OCI-LY3 (cell line): ENCODE measurements around the gene DDN.

Source experiments
- H2AFZ ChIP-seq: fragments of 200-600, 300-600 bp; shearing (Covaris generic); 2 replicates; pipeline ENCODE4 v1.6.0; 2014; ENCODE audit warnings: antibody characterized with exemption, low read depth, low read length
- H3K27ac ChIP-seq: fragments of 200-600, 300-600 bp; sonication (generic); 2 replicates; pipeline ENCODE4 v1.5.1; 2014; ENCODE audit warnings: mild to moderate bottlenecking, low read length, moderate library complexity, mixed read lengths
- H3K27me3 ChIP-seq: fragments of 200-600, 300-600 bp; sonication (generic); 2 replicates; pipeline ENCODE4 v1.6.1; 2014; ENCODE audit warnings: low read depth, low read length, mixed read lengths
- H3K36me3 ChIP-seq: fragments of 200-600, 300-600 bp; sonication (generic); replicated peaks from 2 replicates; pipeline ENCODE3; 2014; ENCODE audit warnings: low read depth, low read length, mixed read lengths
- H3K4me1 ChIP-seq: fragments of 300-600, 200-600 bp; sonication (generic); 2 replicates; pipeline ENCODE4 v1.6.1; 2014; ENCODE audit warnings: low read length, mixed read lengths
- H3K4me2 ChIP-seq: fragments of 200-600, 300-600 bp; sonication (generic); 2 replicates; pipeline ENCODE4 v1.6.1; 2014; ENCODE audit warnings: low read length, mixed read lengths
- H3K4me3 ChIP-seq: fragments of 300-600, 200-600 bp; sonication (generic); 2 replicates; pipeline ENCODE4 v1.5.1; 2014; ENCODE audit warnings: antibody characterized with exemption, mild to moderate bottlenecking, low read length, moderate library complexity
- H3K79me2 ChIP-seq: fragments of 300-600, 200-600 bp; shearing (Covaris generic); 2 replicates; pipeline ENCODE4 v1.6.1; 2014; ENCODE audit warnings: mild to moderate bottlenecking, low read length, mixed read lengths
- H3K9ac ChIP-seq: fragments of 300-600, 200-600 bp; shearing (Covaris generic); 2 replicates; pipeline ENCODE4 v1.6.0; 2014; ENCODE audit warnings: mild to moderate bottlenecking, low read length, moderate library complexity
- H3K9me3 ChIP-seq: fragments of 200-600, 300-600 bp; shearing (Covaris generic); 2 replicates; pipeline ENCODE4 v1.6.1; 2014; ENCODE audit warnings: low read length, mixed read lengths; ENCODE audit not compliant: insufficient read depth
- H4K20me1 ChIP-seq: fragments of 200-600, 300-600 bp; sonication (generic); 2 replicates; pipeline ENCODE4 v1.6.1; 2016; ENCODE audit warnings: low read length, mixed read lengths; ENCODE audit not compliant: insufficient read depth
- CTCF ChIP-seq: fragments of 200-600, 300-600 bp; sonication (generic); IDR thresholded peaks from 2 replicates; pipeline ENCODE4 v1.5.1; 2014; ENCODE audit warnings: antibody characterized with exemption, low read length, low read depth
- EZH2phosphoT487 ChIP-seq: fragments of 200-600 bp; shearing (Covaris generic); IDR thresholded peaks from 2 replicates; pipeline ENCODE4 v1.6.1; 2018; ENCODE audit warnings: antibody characterized with exemption, mixed run types, low read depth

The DDN gene

GRCh38 chr12:49026678-49027480 is 27.7 kb upstream of the DDN start:
- H3K27ac ChIP-seq = no peak overlapping the region
- H3K4me2 ChIP-seq = no peak overlapping the region
- H3K27me3 ChIP-seq = no peaks in the 10 kb centered on the region
- no peak overlapping the region for H3K4me3 ChIP-seq
- no peaks in the 10 kb centered on the region for H4K20me1 ChIP-seq
- no peaks in the 10 kb centered on the region for H3K4me1 ChIP-seq
- H3K79me2 ChIP-seq = no peaks in the 10 kb centered on the region
- no peak overlapping the region for H2AFZ ChIP-seq
- H3K36me3 ChIP-seq = peaks cover 60% of the 10 kb centered on the region
- H3K9me3 ChIP-seq = no peaks in the 10 kb centered on the region
- TF ChIP-seq CTCF (no peak), EZH2phosphoT487 (no peak)
- no peak overlapping the region for H3K9ac ChIP-seq

- H3K4me2 ChIP-seq = no peak overlapping the region
- H3K27me3 ChIP-seq = no peaks in the 10 kb centered on the region
- H3K36me3 ChIP-seq = peaks cover 60% of the 10 kb centered on the region
- H3K4me1 ChIP-seq = no peaks in the 10 kb centered on the region
- no peak for TF ChIP-seq EZH2phosphoT487
- no peaks in the 10 kb centered on the region for H4K20me1 ChIP-seq
- no peak overlapping the region for H3K4me3 ChIP-seq
- no peak overlapping the region for H3K9ac ChIP-seq
- H2AFZ ChIP-seq = no peak overlapping the region
- no peaks in the 10 kb centered on the region for H3K9me3 ChIP-seq
- H3K79me2 ChIP-seq = no peaks in the 10 kb centered on the region
- no peak overlapping the region for H3K27ac ChIP-seq
Measured at GRCh38 chr12:49026101-49026500, 26.9 kb upstream of the DDN start.

GRCh38 chr12:49025463-49025862 is 26.3 kb upstream of the DDN start:
- H3K9me3 ChIP-seq = no peaks in the 10 kb centered on the region
- TF ChIP-seq EZH2phosphoT487 = no peak
- TF ChIP-seq CTCF = no peak
- no peak overlapping the region for H3K4me2 ChIP-seq
- no peaks in the 10 kb centered on the region for H3K79me2 ChIP-seq
- no peaks in the 10 kb centered on the region for H4K20me1 ChIP-seq
- H3K4me1 ChIP-seq = no peaks in the 10 kb centered on the region
- no peak overlapping the region for H2AFZ ChIP-seq
- no peaks in the 10 kb centered on the region for H3K27me3 ChIP-seq
- H3K4me3 ChIP-seq = no peak overlapping the region
- no peak overlapping the region for H3K9ac ChIP-seq
- peaks cover 53% of the 10 kb centered on the region for H3K36me3 ChIP-seq
- H3K27ac ChIP-seq = no peak overlapping the region

- Histone ChIP-seq H3K79me2 (no peaks in the 10 kb centered on the region), H3K27ac (no peak overlapping the region), H2AFZ (no peak overlapping the region), H3K4me1 (peaks cover 5% of the 10 kb centered on the region), H3K4me2 (no peak overlapping the region), H3K27me3 (no peaks in the 10 kb centered on the region), H3K4me3 (no peak overlapping the region), H4K20me1 (no peaks in the 10 kb centered on the region), H3K9ac (no peak overlapping the region), H3K9me3 (no peaks in the 10 kb centered on the region), H3K36me3 (peaks cover 47% of the 10 kb centered on the region)
- TF ChIP-seq EZH2phosphoT487 (no peak), CTCF (no peak)
Measured at GRCh38 chr12:49024543-49024942, 25.4 kb upstream of the DDN start.
